ENCODE results near the gene OPALIN. TPM values are rescaled to one million over a fixed set of nuclear protein-coding genes. Genes with fewer than 3 reads are reported as not detected.

Gene OPALIN
- total RNA-seq, 1 donor from 2014 or later = 1.4 TPM

GRCh38 chr10:96374004-96374403 lies 15.2 kb upstream of the OPALIN start:
- DNase-seq (ENCODE audit: low spot score) = no peak

GRCh38 chr10:96371356-96371755 lies 12.6 kb upstream of the OPALIN start:
- DNase-seq (ENCODE audit: low spot score) = no peak

GRCh38 chr10:96370584-96371157 lies 11.9 kb upstream of the OPALIN start:
- peak; percentile 23 for DNase-seq (ENCODE audit: low spot score)

- no peak for DNase-seq (ENCODE audit: low spot score)
Measured at GRCh38 chr10:96369890-96370583, 11.2 kb upstream of the OPALIN start.

- no peak for DNase-seq (ENCODE audit: low spot score)
Measured at GRCh38 chr10:96368971-96369370, 10.2 kb upstream of the OPALIN start.

- no peak for DNase-seq (ENCODE audit: low spot score)
Measured at GRCh38 chr10:96367470-96367869, 8.7 kb upstream of the OPALIN start.

GRCh38 chr10:96366508-96366907 lies 7.7 kb upstream of the OPALIN start:
- DNase-seq (ENCODE audit: low spot score) = no peak

- no peak for DNase-seq (ENCODE audit: low spot score)
Measured at GRCh38 chr10:96365571-96365970, 6.8 kb upstream of the OPALIN start.

- DNase-seq (ENCODE audit: low spot score) = no peak
Measured at GRCh38 chr10:96360766-96361165, 2.0 kb upstream of the OPALIN start.

- DNase-seq (ENCODE audit: low spot score) = no peak
Measured at GRCh38 chr10:96360331-96360730, 1.5 kb upstream of the OPALIN start.

GRCh38 chr10:96359616-96360015 lies 814 bp upstream of the OPALIN start:
- no peak for DNase-seq (ENCODE audit: low spot score)

GRCh38 chr10:96357038-96357620 lies 1.7 kb downstream of the OPALIN start:
- DNase-seq (ENCODE audit: low spot score) = no peak

GRCh38 chr10:96352582-96352981 lies 6.2 kb downstream of the OPALIN start:
- no peak for DNase-seq (ENCODE audit: low spot score)

- DNase-seq (ENCODE audit: low spot score) = no peak
Measured at GRCh38 chr10:96352027-96352426, 6.8 kb downstream of the OPALIN start.

GRCh38 chr10:96346295-96346694 lies 12.5 kb downstream of the OPALIN start:
- DNase-seq (ENCODE audit: low spot score) = no peak

GRCh38 chr10:96345222-96345621 lies 13.6 kb downstream of the OPALIN start:
- DNase-seq (ENCODE audit: low spot score) = no peak

- DNase-seq (ENCODE audit: low spot score) = no peak
Measured at GRCh38 chr10:96344178-96344577, 14.6 kb downstream of the OPALIN start.

- DNase-seq (ENCODE audit: low spot score) = no peak
Measured at GRCh38 chr10:96342402-96342801, 16.4 kb downstream of the OPALIN start.

GRCh38 chr10:96341219-96342182 lies 17.3 kb downstream of the OPALIN start:
- no peak for DNase-seq (ENCODE audit: low spot score)

- DNase-seq (ENCODE audit: low spot score) = peak; percentile 67
Measured at GRCh38 chr10:96339956-96340904, 18.6 kb downstream of the OPALIN start.

- no peak for DNase-seq (ENCODE audit: low spot score)
Measured at GRCh38 chr10:96339383-96339782, 19.4 kb downstream of the OPALIN start.

All from umbilical cord (tissue), 2 donors.